Neutrophil (primary cell): ENCODE data around the gene CDK1.

ENCODE experiments used
- H3K27ac ChIP-seq: fragments of 200-600 bp; sonication (generic); 2 replicates; pipeline ENCODE4 v1.5.1; 2016; ENCODE audit warnings: mild to moderate bottlenecking, moderate library complexity
- H3K27me3 ChIP-seq: fragments of 200-600 bp; sonication (generic); 2 replicates; pipeline ENCODE4 v1.6.0; 2016; ENCODE audit warnings: mild to moderate bottlenecking
- H3K36me3 ChIP-seq: fragments of 200-600 bp; sonication (generic); 2 replicates; pipeline ENCODE4 v1.5.1; 2017
- H3K4me1 ChIP-seq, 2 experiments: fragments of 200-600 bp in 1 of 2; sonication (generic) in 1 of 2; 1 replicate in 1 of 2; 2 replicates in 1 of 2; pipeline versions ENCODE4 v1.5.1 to v1.6.1; 2013 to 2016; ENCODE audit warnings: low read depth in 1 of 2, low read length in 1 of 2, mild to moderate bottlenecking in 1 of 2, moderate library complexity in 1 of 2; ENCODE audit not compliant: control insufficient read depth in 1 of 2, insufficient read depth in 1 of 2
- H3K4me3 ChIP-seq, 2 experiments: fragments of 200-600 bp in 1 of 2; sonication (generic) in 1 of 2; 1 replicate in 1 of 2; 2 replicates in 1 of 2; pipeline ENCODE4 v1.5.1; 2013 to 2016; ENCODE audit warnings: low read depth in 1 of 2, low read length in 1 of 2, mild to moderate bottlenecking in 1 of 2, moderate library complexity in 1 of 2
- H3K9me3 ChIP-seq: fragments of 200-600 bp; sonication (generic); 2 replicates; pipeline ENCODE4 v1.5.1; 2016
- CTCF ChIP-seq: fragments of 200-600 bp; sonication (generic); IDR thresholded peaks from 2 replicates; pipeline ENCODE4 v1.5.1; 2016; ENCODE audit warnings: antibody characterized with exemption

CDK1 gene

GRCh38 chr10:60820093-60820754 lies 41.9 kb downstream of the CDK1 start:
- Histone ChIP-seq H3K27me3 (no peaks in the 10 kb centered on the region), H3K9me3 (no peaks in the 10 kb centered on the region), H3K36me3 (no peaks in the 10 kb centered on the region), H3K4me3 (no peak overlapping the region), H3K4me1 (no peaks in the 10 kb centered on the region), H3K27ac (no peak overlapping the region)
- TF ChIP-seq CTCF, result no peak

- H3K36me3 ChIP-seq, result no peaks in the 10 kb centered on the region
- no peak overlapping the region for H3K27ac ChIP-seq
- no peaks in the 10 kb centered on the region for H3K27me3 ChIP-seq
- H3K4me3 ChIP-seq, result no peak overlapping the region
- no peaks in the 10 kb centered on the region for H3K4me1 ChIP-seq
- H3K9me3 ChIP-seq, result no peaks in the 10 kb centered on the region
- TF ChIP-seq CTCF, result no peak
Observed at GRCh38 chr10:60821656-60822055, 43.4 kb downstream of the CDK1 start.

GRCh38 chr10:60822809-60823208 lies 44.5 kb downstream of the CDK1 start:
- H3K27me3 ChIP-seq, result no peaks in the 10 kb centered on the region
- TF ChIP-seq CTCF, result no peak

GRCh38 chr10:60823324-60823723 lies 45.0 kb downstream of the CDK1 start:
- TF ChIP-seq CTCF, result no peak
- Histone ChIP-seq H3K4me1 (no peaks in the 10 kb centered on the region), H3K9me3 (no peaks in the 10 kb centered on the region), H3K4me3 (no peak overlapping the region), H3K36me3 (no peaks in the 10 kb centered on the region), H3K27ac (no peak overlapping the region), H3K27me3 (no peaks in the 10 kb centered on the region)

More at GRCh38 chr10:60822809-60823208, 44.5 kb downstream of the CDK1 start:
- Histone ChIP-seq H3K36me3 (no peaks in the 10 kb centered on the region), H3K9me3 (no peaks in the 10 kb centered on the region), H3K4me3 (no peak overlapping the region), H3K4me1 (no peaks in the 10 kb centered on the region), H3K27ac (no peak overlapping the region)

GRCh38 chr10:60825520-60825919 lies 47.2 kb downstream of the CDK1 start:
- H3K4me1 ChIP-seq, result no peaks in the 10 kb centered on the region
- H3K4me3 ChIP-seq, result no peak overlapping the region
- no peaks in the 10 kb centered on the region for H3K27me3 ChIP-seq
- no peak for TF ChIP-seq CTCF
- H3K9me3 ChIP-seq, result no peaks in the 10 kb centered on the region
- H3K27ac ChIP-seq, result no peak overlapping the region
- H3K36me3 ChIP-seq, result no peaks in the 10 kb centered on the region
